D721Med (cell line): ENCODE data around the gene EIF1AD.
"Not testable (repeated sequence)": the region's sequence is repeated elsewhere in the genome, so short reads cannot be mapped to it uniquely, and the experiment has no call there.

ENCODE experiments used
- DNase-seq: peaks from one replicate; pipeline ENCODE4 v3.0.0; 2011; ENCODE audit warnings: low spot score; ENCODE audit not compliant: insufficient read length
- FAIRE-seq: peaks from 2 replicates; lab custom pipeline; 2011; peaks lifted over from hg19 to GRCh38; lab: Jason Lieb, UNC
- CTCF ChIP-seq: IDR thresholded peaks from 2 replicates; pipeline ENCODE4 v1.5.1; 2012; ENCODE audit warnings: mild to moderate bottlenecking, control low read depth; ENCODE audit not compliant: insufficient read depth; ENCODE audit errors: missing control alignments

The EIF1AD gene

DNA sequence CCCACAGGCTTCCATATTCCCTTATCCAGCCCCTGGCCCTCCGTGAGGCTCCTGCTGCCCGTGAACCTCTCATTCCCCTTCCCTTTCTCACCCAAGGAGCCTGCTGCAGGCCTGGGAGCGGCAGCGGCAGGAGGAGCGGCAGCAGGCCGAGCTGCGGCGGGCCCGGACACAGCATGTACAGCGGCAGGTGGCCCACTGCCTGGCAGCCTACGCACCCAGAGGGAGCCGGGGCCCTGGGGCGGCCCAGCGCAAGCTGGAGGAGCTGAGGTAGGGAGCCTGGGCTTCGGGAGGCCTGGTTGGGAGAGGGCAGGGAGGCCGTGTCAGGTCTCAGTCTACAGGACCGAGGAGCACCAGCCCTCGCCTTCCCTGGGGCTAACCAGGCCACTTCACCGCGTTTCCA is 48.5 kb downstream of the EIF1AD start:
- no peak for TF ChIP-seq CTCF

GRCh38 chr11:65952052-65952521 is 49.9 kb downstream of the EIF1AD start:
- TF ChIP-seq CTCF: no peak
- FAIRE-seq: no peak
- no peak for DNase-seq

More for the DNA sequence above, 48.5 kb downstream of the EIF1AD start:
- FAIRE-seq: no peak
- DNase-seq: no peak

GRCh38 chr11:65951641-65952040 is 50.3 kb downstream of the EIF1AD start:
- not testable (repeated sequence) for FAIRE-seq, DNase-seq

GRCh38 chr11:65950711-65951110 is 51.2 kb downstream of the EIF1AD start:
- not testable (repeated sequence) for FAIRE-seq, DNase-seq

DNA sequence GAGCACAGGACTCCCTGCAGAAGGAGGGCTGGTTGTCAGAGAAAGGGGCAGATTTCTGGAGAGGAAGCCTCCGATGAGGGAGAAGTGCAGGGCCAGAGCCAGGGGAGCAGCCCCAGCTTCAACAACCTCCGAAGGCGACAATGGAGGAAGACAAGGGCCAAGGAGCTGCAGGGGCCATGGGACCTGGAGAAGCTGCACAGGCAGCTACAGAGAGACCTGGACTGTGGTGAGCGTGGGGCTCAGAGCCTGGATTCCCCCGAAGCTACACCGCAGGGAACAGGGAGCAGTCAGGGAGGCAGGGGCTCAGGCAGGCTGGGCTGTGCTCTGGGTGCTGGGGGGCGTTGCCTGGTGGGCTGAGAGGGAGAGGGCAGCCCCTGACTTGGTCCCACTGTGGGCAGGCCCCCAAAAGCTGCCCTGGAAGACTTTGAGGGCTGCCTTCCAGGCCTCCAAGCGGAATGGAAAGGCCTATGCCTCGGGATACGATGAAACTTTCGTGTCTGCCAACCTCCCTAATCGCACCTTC is 54.3 kb downstream of the EIF1AD start:
- no peak for FAIRE-seq
- no peak for DNase-seq
- TF ChIP-seq CTCF: no peak

DNA sequence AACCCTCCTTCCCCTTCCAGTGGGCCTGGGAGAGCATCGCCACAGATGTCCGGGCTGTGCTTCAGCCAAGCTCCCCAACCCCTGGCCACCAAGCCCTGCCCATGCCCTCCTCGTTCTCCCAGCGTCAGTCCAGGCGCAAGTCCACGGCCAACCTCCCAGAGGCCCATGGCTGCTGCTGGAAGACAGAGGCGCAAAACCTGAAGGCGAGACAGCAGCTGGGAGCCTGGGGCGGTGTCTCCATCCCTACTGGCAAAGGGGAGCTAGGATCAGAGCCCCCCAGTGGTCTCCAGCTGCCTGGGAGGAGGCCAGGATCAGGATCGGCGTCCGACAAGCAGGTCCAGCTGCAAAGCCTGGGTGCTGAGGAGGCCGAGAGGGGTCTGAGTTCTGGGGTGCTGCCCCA is 54.8 kb downstream of the EIF1AD start:
- FAIRE-seq: no peak
- no peak for DNase-seq
- no peak for TF ChIP-seq CTCF

GRCh38 chr11:65946655-65947054 is 55.3 kb downstream of the EIF1AD start:
- FAIRE-seq (no peak), DNase-seq (no peak)
- no peak for TF ChIP-seq CTCF
